Neuronal stem cell (in vitro differentiated cells): ENCODE data around the gene ZNF212.
A peak's percentile ranks its signal among the peaks of the same experiment; 100 is the strongest.

ENCODE experiments used
- DNase-seq: peaks from one replicate; pipeline ENCODE4 v3.0.0-alpha.2; 2013; ENCODE audit warnings: low spot score
- H2AFZ ChIP-seq: one replicate; pipeline ENCODE4 v1.6.1; 2013; ENCODE audit warnings: mild to moderate bottlenecking, low read length, inconsistent platforms
- H2AK5ac ChIP-seq: 2 replicates; pipeline ENCODE4 v1.6.1; 2013; ENCODE audit warnings: low read depth, mild to moderate bottlenecking, inconsistent platforms, low read length, moderate library complexity, mixed read lengths
- H2BK120ac ChIP-seq: 2 replicates; pipeline ENCODE4 v1.6.1; 2013; ENCODE audit warnings: low read depth, mild to moderate bottlenecking, inconsistent platforms, low read length, moderate library complexity, mixed read lengths
- H2BK12ac ChIP-seq: one replicate; pipeline ENCODE4 v1.6.1; 2013; ENCODE audit warnings: low read length, inconsistent platforms
- H2BK15ac ChIP-seq: 2 replicates; pipeline ENCODE4 v1.6.1; 2013; ENCODE audit warnings: mild to moderate bottlenecking, low read length, inconsistent platforms, mixed read lengths
- H2BK5ac ChIP-seq: one replicate; pipeline ENCODE4 v1.6.1; 2013; ENCODE audit warnings: inconsistent platforms, mild to moderate bottlenecking, low read length, moderate library complexity
- H3K14ac ChIP-seq: one replicate; pipeline ENCODE4 v1.6.1; 2013; ENCODE audit warnings: low read length, inconsistent platforms
- H3K18ac ChIP-seq: 2 replicates; pipeline ENCODE4 v1.6.1; 2013; ENCODE audit warnings: low read length, inconsistent platforms
- H3K23ac ChIP-seq: 2 replicates; pipeline ENCODE4 v1.6.1; 2013; ENCODE audit warnings: low read depth, mild to moderate bottlenecking, mixed read lengths, low read length, inconsistent platforms; ENCODE audit not compliant: poor library complexity
- H3K27ac ChIP-seq: replicated peaks from 3 replicates; pipeline ENCODE4 v1.5.1; 2013; ENCODE audit warnings: low read length, inconsistent platforms
- H3K27me3 ChIP-seq, 3 experiments: 2 replicates each; pipeline ENCODE4 v1.6.1; 2013; ENCODE audit warnings: low read length in 3 of 3, mild to moderate bottlenecking in 2 of 3, inconsistent platforms in 1 of 3, low read depth in 1 of 3, mixed read lengths in 1 of 3, moderate library complexity in 1 of 3; ENCODE audit not compliant: control insufficient read depth in 3 of 3, insufficient read depth in 3 of 3
- H3K36me3 ChIP-seq, 2 donors: replicated peaks in 1 of 2; 2 replicates each; pipeline ENCODE4 v1.6.1; 2013; ENCODE audit warnings: low read length in 2 of 2; ENCODE audit not compliant: control insufficient read depth in 2 of 2, insufficient read depth in 2 of 2
- H3K4ac ChIP-seq: 2 replicates; pipeline ENCODE4 v1.6.1; 2013; ENCODE audit warnings: inconsistent platforms, mild to moderate bottlenecking, low read length, moderate library complexity
- H3K4me1 ChIP-seq, 2 donors: 1 replicate in 1 of 2; 2 replicates in 1 of 2; pipeline ENCODE4 v1.6.1; 2013; ENCODE audit warnings: low read length in 2 of 2, low read depth in 1 of 2; ENCODE audit not compliant: control insufficient read depth in 2 of 2, insufficient read depth in 1 of 2
- H3K4me2 ChIP-seq: one replicate; pipeline ENCODE4 v1.6.1; 2013; ENCODE audit warnings: mild to moderate bottlenecking, low read length, inconsistent platforms; ENCODE audit not compliant: insufficient read depth, poor library complexity, severe bottlenecking
- H3K4me3 ChIP-seq, 2 donors: 2 replicates each; pipeline ENCODE4 v1.5.1; 2013; ENCODE audit warnings: low read length in 2 of 2, mild to moderate bottlenecking in 2 of 2, inconsistent platforms in 1 of 2, moderate library complexity in 1 of 2
- H3K79me1 ChIP-seq: one replicate; pipeline ENCODE4 v1.6.1; 2013; ENCODE audit warnings: low read depth, mild to moderate bottlenecking, inconsistent platforms, low read length, moderate library complexity
- H3K9ac ChIP-seq: one replicate; pipeline ENCODE4 v1.6.1; 2013; ENCODE audit warnings: mild to moderate bottlenecking, low read depth, low read length, inconsistent platforms; ENCODE audit not compliant: poor library complexity
- H3K9me3 ChIP-seq, 2 donors: replicated peaks in 1 of 2; 2 replicates each; pipeline versions ENCODE3 to v1.6.1; 2013; ENCODE audit warnings: low read length in 2 of 2, mild to moderate bottlenecking in 2 of 2, inconsistent platforms in 1 of 2, low read depth in 1 of 2, mixed read lengths in 1 of 2, moderate library complexity in 1 of 2; ENCODE audit not compliant: control insufficient read depth in 2 of 2, insufficient read depth in 1 of 2
- H4K8ac ChIP-seq: one replicate; pipeline ENCODE4 v1.6.1; 2013; ENCODE audit warnings: low read depth, mild to moderate bottlenecking, inconsistent platforms, low read length, moderate library complexity
- H4K91ac ChIP-seq: one replicate; pipeline ENCODE4 v1.6.1; 2013; ENCODE audit warnings: low read length, low read depth, mild to moderate bottlenecking, inconsistent platforms; ENCODE audit not compliant: poor library complexity
- WGBS, 2 donors: extraction: QIAGEN DNeasy Blood & Tissue Kit; methylation state at CpG; one replicate each; pipeline ENCODE4 v1.1.7; 2013; ENCODE audit warnings: missing lambda C conversion rate in 2 of 2, mixed read lengths in 1 of 2; ENCODE audit not compliant: insufficient read length in 2 of 2, insufficient replicate concordance in 1 of 2; ENCODE audit errors: extremely low coverage in 2 of 2; 5-methylcytosine and 5-hydroxymethylcytosine counted together

Gene ZNF212

GRCh38 chr7:149284343-149284742 lies 44.9 kb downstream of the ZNF212 start:
- Histone ChIP-seq H4K8ac (no peak overlapping the region), H3K23ac (no peak overlapping the region), H3K4me2 (no peak overlapping the region), H3K36me3 (peaks cover under 1 to 5% of the 10 kb centered on the region in 2 donors), H2BK120ac (no peak overlapping the region), H3K27ac (no peak overlapping the region), H3K9ac (no peak overlapping the region), H2BK5ac (no peak overlapping the region), H3K4me3 (peak overlapping the region in 1 of 2 donors; percentile 73), H3K14ac (no peak overlapping the region), H2BK12ac (no peak overlapping the region), H3K79me1 (no peaks in the 10 kb centered on the region), H3K9me3 (no peaks in the 10 kb centered on the region), H2AFZ (peak overlapping the region; percentile 99), H2BK15ac (no peak overlapping the region), H2AK5ac (no peak overlapping the region), H3K4me1 (peaks cover 0 to 1% of the 10 kb centered on the region in 2 donors), H3K27me3 (no peaks in the 10 kb centered on the region), H3K4ac (no peak overlapping the region), H4K91ac (no peak overlapping the region), H3K18ac (no peak overlapping the region)
- no peak for DNase-seq
- WGBS, 2 donors, result no CpG with 5 or more reads among the region's 3 CpGs

DNA sequence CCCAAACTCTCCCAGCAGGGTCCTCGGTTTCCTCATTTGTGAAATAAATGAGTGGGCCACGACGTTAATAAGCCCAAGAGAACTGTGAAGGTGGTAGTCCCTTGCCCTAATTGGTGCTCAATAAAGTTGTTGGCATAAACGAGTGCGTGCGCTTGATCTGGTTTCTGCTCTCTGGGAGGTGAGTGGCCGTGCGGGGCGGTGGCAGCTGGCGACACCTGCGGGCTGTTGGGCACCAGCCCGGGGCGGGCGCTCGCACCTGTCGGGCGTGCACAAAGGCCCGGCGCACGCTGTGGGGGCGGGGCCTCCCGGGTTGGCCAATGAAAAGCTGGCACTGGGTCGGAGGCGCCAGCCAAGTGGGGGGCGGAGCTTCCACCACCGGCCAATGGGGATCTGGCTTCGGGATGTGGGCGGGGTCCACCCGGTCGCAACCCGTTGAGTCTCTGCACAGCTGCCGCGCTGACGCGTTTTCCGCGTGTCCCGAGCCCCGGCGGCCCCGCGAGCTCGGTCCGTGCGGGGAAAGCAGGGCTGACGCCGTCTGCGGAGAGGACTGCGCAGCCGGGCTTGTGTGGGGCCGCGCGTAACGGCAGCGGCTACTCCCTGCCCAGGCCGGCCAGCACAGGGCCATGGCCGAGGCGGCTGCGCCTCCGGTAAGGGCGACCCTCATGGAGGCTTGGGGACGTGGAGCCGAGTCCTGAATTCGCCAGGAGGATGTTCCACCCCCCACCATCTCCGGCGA lies 45.6 kb downstream of the ZNF212 start:
- Histone ChIP-seq H3K4ac (no peak overlapping the region), H3K27ac (no peak overlapping the region), H3K4me2 (peak overlapping the region; percentile 100), H3K9ac (peak overlapping the region; percentile 83), H3K4me3 (peak overlapping the region; percentile 73 to 91), H3K36me3 (peaks cover 0 to 5% of the 10 kb centered on the region in 2 donors), H2BK5ac (no peak overlapping the region), H3K23ac (peak overlapping the region; percentile 59), H3K9me3 (no peaks in the 10 kb centered on the region), H2BK15ac (no peak overlapping the region), H4K91ac (no peak overlapping the region), H3K27me3 (no peaks in the 10 kb centered on the region), H3K4me1 (peaks cover 0 to 1% of the 10 kb centered on the region in 2 donors), H2AFZ (peak overlapping the region; percentile 99), H3K18ac (peak overlapping the region; percentile 93), H2BK12ac (no peak overlapping the region), H2BK120ac (no peak overlapping the region), H2AK5ac (no peak overlapping the region), H3K14ac (peak overlapping the region; percentile 32), H4K8ac (no peak overlapping the region), H3K79me1 (no peaks in the 10 kb centered on the region)
- no CpG with 5 or more reads among the region's 66 CpGs for WGBS, 2 donors
- peak; percentile 89 for DNase-seq

GRCh38 chr7:149285603-149286002 lies 46.2 kb downstream of the ZNF212 start:
- H2BK12ac ChIP-seq, result no peak overlapping the region
- peak overlapping the region; percentile 83 for H3K9ac ChIP-seq
- no peak overlapping the region for H4K8ac ChIP-seq
- H3K79me1 ChIP-seq, result no peaks in the 10 kb centered on the region
- no peaks in the 10 kb centered on the region for H3K9me3 ChIP-seq
- no peak overlapping the region for H2BK5ac ChIP-seq
- peak overlapping the region; percentile 59 for H3K23ac ChIP-seq
- no CpG with 5 or more reads among the region's 11 CpGs for WGBS, 2 donors
- peak overlapping the region; percentile 73 to 91 for H3K4me3 ChIP-seq
- peak overlapping the region; percentile 93 for H3K18ac ChIP-seq
- H3K4me2 ChIP-seq, result peak overlapping the region; percentile 100
- H3K27me3 ChIP-seq, result no peaks in the 10 kb centered on the region
- no peak overlapping the region for H4K91ac ChIP-seq
- no peak overlapping the region for H3K27ac ChIP-seq
- peaks cover 0 to 3% of the 10 kb centered on the region in 2 donors for H3K36me3 ChIP-seq
- no peak overlapping the region for H3K4ac ChIP-seq
- H2BK120ac ChIP-seq, result no peak overlapping the region
- peak overlapping the region; percentile 32 for H3K14ac ChIP-seq
- peaks cover 0 to 1% of the 10 kb centered on the region in 2 donors for H3K4me1 ChIP-seq
- H2AFZ ChIP-seq, result peak overlapping the region; percentile 99
- no peak for DNase-seq
- no peak overlapping the region for H2BK15ac ChIP-seq
- no peak overlapping the region for H2AK5ac ChIP-seq

DNA sequence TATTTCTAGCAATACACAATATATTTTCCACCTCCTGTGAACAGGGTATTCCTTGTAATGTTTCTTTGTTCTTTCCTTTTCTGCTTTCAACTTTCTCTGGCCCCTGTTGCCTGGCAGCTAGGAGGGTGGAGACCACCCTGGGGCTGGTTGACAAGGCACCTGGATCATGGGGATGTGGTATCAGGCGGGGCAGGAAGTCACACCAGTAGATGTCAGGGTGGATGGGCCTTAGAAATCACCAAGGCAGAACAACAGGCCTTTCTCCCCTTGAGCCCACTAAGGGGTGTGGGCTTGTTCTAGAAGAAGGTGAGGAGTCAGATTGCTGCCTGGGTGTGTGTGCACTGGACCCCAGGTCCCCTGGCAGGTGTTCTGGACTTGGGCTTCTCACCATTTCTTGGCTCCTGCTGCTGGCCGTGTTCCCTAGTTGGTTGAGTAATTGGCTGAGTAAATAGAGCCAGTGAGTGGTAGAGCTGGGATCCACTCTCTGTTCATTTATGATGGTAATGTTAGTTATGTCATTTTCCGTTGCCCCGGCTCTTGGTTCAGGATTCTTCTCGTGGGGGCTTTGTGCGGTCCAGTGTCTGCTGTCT lies 47.5 kb downstream of the ZNF212 start:
- no peak overlapping the region for H4K8ac ChIP-seq
- H2BK120ac ChIP-seq, result no peak overlapping the region
- no peak overlapping the region for H3K9ac ChIP-seq
- no peak overlapping the region for H3K4me3 ChIP-seq
- H4K91ac ChIP-seq, result no peak overlapping the region
- no peak overlapping the region for H3K27ac ChIP-seq
- peaks cover 0 to 1% of the 10 kb centered on the region in 2 donors for H3K4me1 ChIP-seq
- H3K79me1 ChIP-seq, result no peaks in the 10 kb centered on the region
- peaks cover 0 to 2% of the 10 kb centered on the region in 2 donors for H3K36me3 ChIP-seq
- H3K18ac ChIP-seq, result no peak overlapping the region
- no CpG with 5 or more reads among the region's 6 CpGs for WGBS, 2 donors
- H2AK5ac ChIP-seq, result no peak overlapping the region
- no peak overlapping the region for H3K4me2 ChIP-seq
- H2BK15ac ChIP-seq, result no peak overlapping the region
- no peak for DNase-seq
- no peak overlapping the region for H3K14ac ChIP-seq
- no peak overlapping the region for H2BK12ac ChIP-seq
- H2BK5ac ChIP-seq, result no peak overlapping the region
- no peak overlapping the region for H3K4ac ChIP-seq
- H2AFZ ChIP-seq, result no peak overlapping the region
- no peaks in the 10 kb centered on the region for H3K27me3 ChIP-seq
- no peak overlapping the region for H3K23ac ChIP-seq
- no peaks in the 10 kb centered on the region for H3K9me3 ChIP-seq
